Ovary (tissue), 3 donors: Measurements from ENCODE around the gene MAST4.

ENCODE experiments used
- CTCF ChIP-seq, 3 donors: fragments of 450-650 bp in 2 of 3; fragments of 200-600 bp in 1 of 3; IDR thresholded peaks; one replicate each; pipeline versions ENCODE4 v1.5.1 to v1.8.0; 2016 to 2022; ENCODE audit warnings: antibody characterized with exemption in 3 of 3, mild to moderate bottlenecking in 1 of 3
- POLR2A ChIP-seq: fragments of 450-650 bp; IDR thresholded peaks from one replicate; pipeline ENCODE4 v1.6.1; 2017; ENCODE audit warnings: antibody characterized with exemption, mild to moderate bottlenecking, moderate library complexity
- donor health status: DM: no; HTN: no; CAD: no.

GRCh38 chr5:67025457-67025856, 429.3 kb downstream of the MAST4 start:
- TF ChIP-seq CTCF (IDR thresholded peaks at IDR 0.05) = no peak
- no peak for TF ChIP-seq POLR2A
